NCI-H187 (cell line): ENCODE data around the gene MICAL3.
"Not testable (repeated sequence)": the region's sequence is repeated elsewhere in the genome, so short reads cannot be mapped to it uniquely, and the experiment has no call there.

Experiments used
- DNase-seq, 2 experiments: peaks; one replicate each; lab custom pipeline; 2025; lab: John Stamatoyannopoulos, UW

Gene MICAL3

DNA sequence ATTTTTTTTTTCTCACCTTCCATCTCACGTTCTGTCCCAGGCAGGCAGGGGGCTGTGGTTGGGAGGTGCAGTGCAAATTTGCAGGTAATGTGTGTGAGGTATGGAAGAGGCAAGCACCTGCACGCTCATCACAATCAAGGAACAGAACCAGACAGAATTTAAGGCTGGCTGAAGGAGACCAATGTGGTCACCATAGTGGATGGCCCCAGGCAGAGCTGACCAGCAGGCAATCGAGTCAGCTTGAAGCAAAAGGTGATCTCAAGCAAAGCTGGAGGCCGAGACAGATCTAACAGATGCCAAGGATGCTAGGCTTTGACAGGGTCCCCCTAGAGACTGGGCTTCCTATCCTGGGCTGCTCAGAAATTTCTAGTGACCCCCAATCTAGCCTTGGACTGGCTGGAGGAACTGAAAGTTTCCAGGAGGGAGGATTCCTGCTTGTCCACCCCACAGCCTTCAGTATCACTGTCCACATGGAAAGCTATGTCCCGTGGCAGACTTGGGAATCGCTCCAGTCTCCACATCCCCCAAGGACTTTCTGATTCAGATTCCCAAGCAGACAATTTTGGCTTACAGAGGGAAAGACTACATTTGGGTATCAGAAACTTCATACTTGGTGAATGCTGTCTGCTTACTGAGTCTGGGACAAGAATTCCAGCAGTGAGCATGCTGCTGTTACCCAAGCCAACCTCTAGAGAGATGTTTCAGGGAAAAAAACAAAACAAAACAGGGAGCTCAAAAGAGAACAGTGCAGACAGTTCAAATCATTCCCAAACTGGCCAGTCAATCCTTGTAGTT lies 9.0 kb upstream of the MICAL3 start:
- DNase-seq: no peak

GRCh38 chr22:18032455-18033101 lies 8.2 kb upstream of the MICAL3 start:
- DNase-seq: no peak

DNA sequence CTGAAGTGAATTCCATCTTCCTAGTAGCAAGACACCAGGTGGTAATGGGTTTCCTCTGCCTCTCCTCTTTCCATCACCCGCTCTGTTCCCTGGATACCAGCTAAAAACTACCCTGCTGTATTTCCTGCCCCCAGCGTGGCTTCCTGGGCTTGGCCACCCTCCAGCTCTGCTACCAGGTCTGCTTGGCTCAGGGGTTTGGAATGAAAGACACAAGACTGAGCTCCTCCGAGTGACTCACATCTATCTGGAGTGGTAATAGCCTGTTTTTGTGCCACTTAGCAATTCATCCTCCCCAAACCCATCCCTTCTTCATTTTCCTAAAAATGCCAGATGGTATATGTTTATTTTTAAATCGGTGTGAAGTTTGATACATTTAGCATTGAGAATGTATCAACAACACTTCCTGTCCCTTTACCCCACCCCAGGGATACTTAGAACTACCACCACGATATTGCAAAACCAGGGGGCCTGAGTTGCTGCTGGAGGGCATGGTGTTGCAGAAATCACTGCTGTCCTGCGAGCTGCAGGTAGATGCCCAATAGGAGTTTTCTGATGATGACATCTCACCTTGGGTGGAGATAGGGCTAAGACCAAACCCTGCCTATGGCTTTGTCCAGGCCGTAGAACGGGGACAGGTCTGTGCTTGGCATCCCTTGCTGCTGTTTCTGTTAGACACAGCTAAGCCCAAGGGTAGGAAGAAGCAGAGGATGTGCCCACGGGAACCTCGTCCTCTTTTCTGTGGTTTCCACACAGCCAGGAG lies 7.5 kb upstream of the MICAL3 start:
- DNase-seq: no peak

- DNase-seq: no peak
Observed at GRCh38 chr22:18029686-18030267, 5.4 kb upstream of the MICAL3 start.

DNA sequence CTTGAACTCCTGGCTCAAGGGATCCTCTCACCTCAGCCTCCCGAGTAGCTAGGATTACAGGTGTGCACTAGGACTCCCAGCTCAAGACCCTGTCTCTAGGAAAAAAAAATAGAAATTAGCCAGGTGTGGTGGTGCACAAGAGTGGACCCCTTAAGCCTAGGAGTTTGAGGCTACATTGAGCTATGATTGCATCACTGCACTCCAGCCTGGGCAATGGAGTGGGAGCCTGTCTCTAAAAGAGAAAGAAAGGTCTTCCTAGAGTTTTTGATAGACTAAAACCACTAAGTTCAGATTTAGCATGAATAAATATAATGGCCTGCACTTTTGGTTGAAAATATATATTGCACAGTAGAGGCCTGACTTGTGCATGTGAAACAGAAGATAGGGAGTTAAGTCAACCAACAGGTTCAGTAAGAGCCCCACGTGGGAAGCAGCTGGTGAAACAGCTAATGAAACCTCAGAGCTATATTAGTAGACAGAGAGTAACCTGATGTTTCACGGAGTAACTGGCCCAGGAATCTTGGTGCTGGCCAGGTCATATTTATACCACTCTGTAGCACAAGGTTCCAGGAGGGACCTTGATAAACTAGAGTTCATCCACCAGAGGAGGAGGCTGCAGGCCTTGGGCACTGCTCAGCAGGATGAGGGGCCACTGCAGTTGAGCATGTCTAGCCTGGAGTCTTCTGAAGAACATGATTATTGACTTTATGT lies 4.6 kb upstream of the MICAL3 start:
- DNase-seq: no peak

DNA sequence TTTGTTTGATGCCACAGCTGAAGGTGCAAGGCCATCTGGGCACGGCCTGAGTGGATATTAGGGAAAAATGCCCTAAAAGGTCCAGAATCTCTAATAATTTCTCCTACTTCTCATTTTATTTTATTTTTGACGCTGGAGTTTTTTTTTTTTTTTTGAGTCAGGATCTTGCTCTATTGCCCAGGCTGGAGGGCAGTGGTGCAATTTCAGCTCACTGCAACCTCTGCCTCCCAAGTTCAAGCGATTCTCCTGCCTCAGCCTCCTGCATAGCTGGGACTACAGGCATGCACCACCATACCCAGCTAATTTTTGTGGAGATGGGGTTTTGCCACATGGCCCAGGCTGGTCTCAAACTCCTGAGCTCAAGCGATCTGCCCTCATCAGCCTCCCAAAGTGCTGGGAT lies 1.5 kb upstream of the MICAL3 start:
- DNase-seq: not testable (repeated sequence)

DNA sequence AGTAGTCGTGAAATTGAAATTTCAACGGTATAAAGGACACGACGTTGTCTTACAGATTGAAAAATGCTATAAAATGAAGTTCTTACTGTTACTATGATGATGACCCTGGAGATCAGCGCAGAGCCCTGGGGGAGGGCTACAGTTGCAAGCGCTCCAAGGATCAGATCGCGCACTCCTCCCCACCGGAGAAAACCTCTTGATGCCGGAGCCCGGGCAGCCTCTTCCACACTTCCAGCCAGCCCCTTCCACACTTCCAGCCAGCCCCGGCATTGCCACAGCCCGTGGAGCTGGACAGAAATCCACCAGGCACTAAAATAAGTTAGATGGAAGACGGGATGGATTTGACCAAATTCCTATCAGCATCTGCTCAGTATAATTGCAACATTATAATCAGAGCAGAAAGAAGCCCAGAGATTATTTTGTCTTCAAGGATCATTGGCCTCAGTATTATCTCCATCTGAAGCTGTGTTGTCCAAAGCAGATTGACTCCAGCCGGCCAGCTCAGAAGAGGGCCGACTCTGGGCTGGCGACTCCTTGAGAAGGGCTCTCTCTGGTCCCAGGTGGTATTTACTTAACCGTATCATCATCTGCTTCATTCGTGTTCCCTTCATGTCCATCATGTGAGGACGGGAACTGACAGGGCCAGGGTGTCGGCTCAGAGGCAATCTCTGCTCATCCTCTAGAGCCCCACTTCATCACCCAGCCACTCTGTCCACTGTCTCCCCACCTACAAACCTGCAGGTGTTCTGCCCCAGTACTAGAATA lies 777 bp upstream of the MICAL3 start:
- DNase-seq: no peak

DNA sequence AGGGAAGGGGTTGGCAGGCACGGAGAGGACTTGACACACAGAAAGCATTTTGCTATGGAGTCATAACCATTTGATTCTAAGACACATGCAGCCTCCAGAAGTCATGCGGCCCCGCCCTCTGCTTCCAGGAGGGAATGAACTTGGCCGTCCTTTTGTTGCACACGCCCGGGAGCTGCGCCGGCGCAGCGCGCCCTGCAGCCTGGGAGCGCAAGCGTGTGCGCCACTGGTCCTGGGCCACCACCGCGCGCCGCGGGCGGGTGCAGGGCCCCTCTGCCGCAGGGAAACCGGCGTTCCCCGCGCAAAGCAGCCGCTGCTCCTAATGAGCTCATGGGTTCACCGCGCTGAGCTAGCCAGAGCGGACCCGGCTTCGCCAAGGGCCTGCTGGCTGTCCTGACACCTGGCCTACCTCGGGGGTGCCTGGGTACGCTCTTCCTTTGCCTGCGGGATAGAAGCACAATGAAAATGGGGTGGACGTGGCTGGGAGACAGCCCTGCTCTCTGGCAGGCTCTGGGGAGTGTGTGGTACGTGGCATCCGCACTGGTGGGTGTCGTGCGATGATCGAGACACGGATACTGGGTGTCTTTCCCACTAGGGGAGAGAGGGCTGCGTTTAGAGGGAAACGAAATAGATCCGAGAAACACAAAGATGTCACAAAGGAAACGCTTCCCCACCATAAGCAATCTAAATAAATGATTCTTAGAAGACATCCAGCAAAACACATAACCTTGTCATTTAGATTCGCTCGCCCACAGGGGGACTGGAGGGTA lies 669 bp downstream of the MICAL3 start:
- peak; percentile 24 to 42 for DNase-seq

DNA sequence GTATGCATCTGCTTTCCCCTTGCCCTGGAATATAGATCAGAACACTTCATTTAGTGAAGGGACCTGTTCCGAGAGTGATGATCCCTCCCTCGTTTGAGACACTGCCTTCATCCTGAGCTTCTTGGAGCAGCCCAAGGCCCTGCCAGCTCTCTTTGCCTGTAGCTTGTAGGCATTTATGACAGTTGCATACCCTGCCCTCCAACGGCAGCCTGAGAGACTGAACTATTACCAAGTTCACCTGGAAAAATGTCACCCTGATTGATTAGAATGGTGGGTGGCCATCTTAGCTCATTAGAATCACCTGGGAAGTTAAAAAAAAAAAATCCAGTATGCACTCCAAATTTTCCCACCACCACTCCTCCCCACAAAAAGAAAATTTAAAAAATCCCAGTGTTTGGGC lies 1.5 kb downstream of the MICAL3 start:
- DNase-seq: no peak

DNA sequence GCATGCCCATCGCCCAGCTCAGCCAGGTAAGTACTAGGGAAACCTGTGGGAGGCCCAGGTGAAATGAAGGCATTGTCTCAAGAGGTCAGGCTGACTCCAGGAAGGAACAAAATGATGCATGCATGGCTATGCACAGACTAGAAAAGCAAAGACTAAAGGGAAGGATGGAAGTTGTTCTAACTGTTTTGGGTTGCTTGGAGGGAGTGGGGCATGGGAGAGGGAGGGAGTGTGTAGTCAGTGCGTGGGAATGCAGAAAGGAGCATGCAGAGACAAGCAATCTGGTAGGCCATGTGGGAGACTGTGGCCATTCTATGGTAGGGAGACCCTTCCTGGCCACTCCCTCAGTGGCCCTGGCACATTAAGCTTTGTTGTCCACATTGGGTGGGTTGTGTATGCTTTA lies 2.9 kb downstream of the MICAL3 start:
- DNase-seq: no peak

GRCh38 chr22:18020743-18021142 lies 3.6 kb downstream of the MICAL3 start:
- DNase-seq: not testable (repeated sequence)

- DNase-seq: no peak
Observed at GRCh38 chr22:18013947-18014346, 10.4 kb downstream of the MICAL3 start.

DNA sequence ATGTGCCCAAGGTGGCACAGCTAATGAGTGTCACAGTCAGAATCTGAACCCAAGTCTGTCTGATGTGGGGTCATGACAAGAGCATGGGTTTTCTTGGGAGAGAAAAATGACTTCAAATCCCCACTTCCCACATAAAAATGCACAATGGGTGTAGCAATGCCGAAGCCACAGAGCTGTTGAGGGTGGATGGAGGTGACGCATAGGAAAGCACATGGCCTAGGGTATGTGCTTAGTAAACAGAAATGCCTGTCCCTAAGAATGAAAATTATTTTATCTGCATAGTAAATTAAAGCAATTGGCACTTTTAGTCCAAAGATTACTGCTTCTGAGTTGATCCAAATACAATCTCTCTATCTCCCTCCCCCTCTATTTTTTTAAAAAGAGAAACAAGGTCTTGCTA lies 10.9 kb downstream of the MICAL3 start:
- no peak for DNase-seq

DNA sequence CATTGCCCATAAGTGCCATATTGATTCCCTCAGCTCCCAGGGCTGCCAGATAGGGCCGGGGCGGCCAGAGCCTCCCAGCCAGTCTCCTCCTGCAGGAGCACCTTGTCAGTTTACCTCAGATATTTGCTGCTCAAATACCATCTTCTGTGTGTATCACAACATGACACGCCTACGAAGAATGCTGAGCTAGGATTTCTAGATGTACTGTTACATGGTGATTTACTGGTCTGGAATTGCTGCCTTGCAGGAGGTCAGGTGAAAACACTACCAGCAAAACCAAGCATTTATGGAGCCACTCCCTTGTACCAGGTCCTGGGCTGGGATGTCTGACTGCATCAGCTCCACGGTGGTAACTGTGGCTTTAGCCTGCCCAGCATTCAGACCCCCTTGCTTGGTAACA lies 11.8 kb downstream of the MICAL3 start:
- no peak for DNase-seq

DNA sequence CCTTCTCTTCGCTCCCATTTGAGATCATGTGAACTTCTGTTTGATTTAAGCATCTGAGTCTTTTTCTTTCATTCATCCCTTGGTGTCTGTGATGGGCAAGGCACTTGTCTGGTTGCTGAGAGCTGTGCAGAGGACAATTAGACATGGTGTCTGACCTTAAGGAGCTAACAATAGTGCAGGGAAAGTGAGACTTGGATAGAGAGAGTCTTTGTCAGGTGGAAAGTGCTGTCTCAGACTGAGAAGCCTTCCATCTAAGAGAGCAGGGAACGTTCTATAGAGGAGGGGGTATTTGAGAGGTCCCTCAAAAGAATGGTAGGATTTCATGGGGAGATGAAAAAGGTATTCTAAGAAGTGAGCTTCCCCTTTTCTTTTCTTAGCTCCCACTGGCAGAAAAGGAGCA lies 14.1 kb downstream of the MICAL3 start:
- DNase-seq: no peak

DNA sequence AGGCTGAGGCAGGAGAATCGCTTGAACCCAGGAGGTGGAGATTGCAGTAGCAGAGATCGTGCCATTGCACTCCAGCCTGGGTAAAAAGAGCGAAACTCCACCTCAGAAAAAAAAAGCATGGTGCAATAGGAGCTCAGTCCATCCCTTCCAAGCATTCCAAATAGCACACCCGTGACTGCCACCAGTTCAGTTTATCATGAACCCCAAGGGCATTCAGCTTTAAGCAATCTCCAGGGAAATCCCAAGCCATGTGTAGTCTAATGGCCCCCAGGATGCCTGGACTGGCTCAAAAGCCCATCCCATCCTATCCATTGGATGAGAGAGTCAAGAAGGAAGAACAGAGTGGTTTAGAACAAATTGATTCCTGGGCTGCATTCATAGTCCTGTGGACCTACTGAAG lies 16.2 kb downstream of the MICAL3 start:
- no peak for DNase-seq

GRCh38 chr22:18005201-18005926 lies 19.0 kb downstream of the MICAL3 start:
- no peak for DNase-seq

- not testable (repeated sequence) for DNase-seq
Observed at GRCh38 chr22:18001894-18002315, 22.5 kb downstream of the MICAL3 start.

- DNase-seq: peak; percentile 46 to 65
Observed at GRCh38 chr22:18001040-18001893, 23.1 kb downstream of the MICAL3 start.
